Brain microvascular endothelial cell (primary cell): ENCODE measurements around the gene BRD3OS.

ENCODE experiments used
- DNase-seq: peaks from one replicate; pipeline ENCODE4 v3.0.0-alpha.2; 2020
- H3K27ac ChIP-seq: fragments of 250-450 bp; sonication (Bioruptor Pico); 2 replicates; pipeline ENCODE4 v1.5.1; 2020; ENCODE audit warnings: mild to moderate bottlenecking, moderate library complexity
- H3K27me3 ChIP-seq: fragments of 250-450 bp; sonication (Bioruptor Pico); replicated peaks from 2 replicates; pipeline ENCODE4 v1.5.1; 2020; ENCODE audit warnings: mild to moderate bottlenecking
- H3K36me3 ChIP-seq: fragments of 250-450 bp; sonication (Bioruptor Pico); replicated peaks from 2 replicates; pipeline ENCODE4 v1.5.1; 2020; ENCODE audit warnings: mild to moderate bottlenecking
- H3K4me3 ChIP-seq: 2 replicates; pipeline ENCODE4 v1.5.1; 2011; ENCODE audit warnings: low read depth, mild to moderate bottlenecking, control low read depth, low read length, moderate library complexity
- in situ Hi-C: cut with HindIII; loops from 2 replicates; pipeline ENCODE4 v1.10.0; 2017; ENCODE audit warnings: low sequenced_read_pairs, low pct_ligation_motif_present
- TF ChIP-seq, protein P1 (sequence below): IDR thresholded peaks from 2 replicates; pipeline ENCODE4 v1.5.1; 2011; ENCODE audit warnings: low read depth, mild to moderate bottlenecking, moderate library complexity, low read length, control low read depth, inconsistent platforms; ENCODE audit errors: missing control alignments

Gene BRD3OS

DNA sequence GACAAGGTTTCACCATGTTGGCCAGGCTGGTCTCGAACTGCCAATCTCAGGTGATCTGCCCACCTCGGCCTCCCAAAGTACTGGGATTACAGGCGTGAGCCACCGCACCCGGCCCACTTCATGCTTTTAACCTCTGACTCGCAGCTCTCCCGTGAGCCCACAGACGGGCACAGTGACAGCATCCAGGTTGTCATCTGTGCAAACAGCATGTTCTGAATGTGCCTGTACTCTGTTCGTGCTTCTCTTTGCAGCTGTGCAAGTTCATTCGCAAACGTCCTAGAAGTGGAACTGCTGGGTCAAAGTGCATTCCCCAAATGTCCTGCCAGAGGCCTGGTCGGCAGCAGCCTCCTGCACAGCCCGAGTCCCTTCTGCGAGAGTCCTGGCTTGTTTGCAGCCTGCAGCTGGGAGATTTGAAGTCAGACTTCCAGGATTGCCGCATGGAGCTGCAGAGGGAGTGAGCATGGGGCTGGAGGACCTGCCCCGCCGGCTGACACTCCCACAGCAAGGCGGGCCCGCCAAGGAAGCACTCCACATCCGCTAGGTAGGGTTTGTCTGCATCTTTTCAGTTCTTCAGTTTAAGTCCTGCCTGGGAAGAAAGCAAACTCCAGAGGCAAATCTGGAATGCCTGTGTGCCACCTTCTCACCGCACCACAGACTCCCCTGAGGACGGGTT lies 3.4 kb downstream of the BRD3OS start:
- no peak for DNase-seq
- peaks cover 27% of the 10 kb centered on the region for H3K36me3 ChIP-seq
- no peak overlapping the region for H3K4me3 ChIP-seq
- in situ Hi-C loops = no loop called here
- H3K27me3 ChIP-seq = no peaks in the 10 kb centered on the region
- TF ChIP-seq, protein P1, sequence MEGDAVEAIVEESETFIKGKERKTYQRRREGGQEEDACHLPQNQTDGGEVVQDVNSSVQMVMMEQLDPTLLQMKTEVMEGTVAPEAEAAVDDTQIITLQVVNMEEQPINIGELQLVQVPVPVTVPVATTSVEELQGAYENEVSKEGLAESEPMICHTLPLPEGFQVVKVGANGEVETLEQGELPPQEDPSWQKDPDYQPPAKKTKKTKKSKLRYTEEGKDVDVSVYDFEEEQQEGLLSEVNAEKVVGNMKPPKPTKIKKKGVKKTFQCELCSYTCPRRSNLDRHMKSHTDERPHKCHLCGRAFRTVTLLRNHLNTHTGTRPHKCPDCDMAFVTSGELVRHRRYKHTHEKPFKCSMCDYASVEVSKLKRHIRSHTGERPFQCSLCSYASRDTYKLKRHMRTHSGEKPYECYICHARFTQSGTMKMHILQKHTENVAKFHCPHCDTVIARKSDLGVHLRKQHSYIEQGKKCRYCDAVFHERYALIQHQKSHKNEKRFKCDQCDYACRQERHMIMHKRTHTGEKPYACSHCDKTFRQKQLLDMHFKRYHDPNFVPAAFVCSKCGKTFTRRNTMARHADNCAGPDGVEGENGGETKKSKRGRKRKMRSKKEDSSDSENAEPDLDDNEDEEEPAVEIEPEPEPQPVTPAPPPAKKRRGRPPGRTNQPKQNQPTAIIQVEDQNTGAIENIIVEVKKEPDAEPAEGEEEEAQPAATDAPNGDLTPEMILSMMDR = no peak
- no peak overlapping the region for H3K27ac ChIP-seq

DNA sequence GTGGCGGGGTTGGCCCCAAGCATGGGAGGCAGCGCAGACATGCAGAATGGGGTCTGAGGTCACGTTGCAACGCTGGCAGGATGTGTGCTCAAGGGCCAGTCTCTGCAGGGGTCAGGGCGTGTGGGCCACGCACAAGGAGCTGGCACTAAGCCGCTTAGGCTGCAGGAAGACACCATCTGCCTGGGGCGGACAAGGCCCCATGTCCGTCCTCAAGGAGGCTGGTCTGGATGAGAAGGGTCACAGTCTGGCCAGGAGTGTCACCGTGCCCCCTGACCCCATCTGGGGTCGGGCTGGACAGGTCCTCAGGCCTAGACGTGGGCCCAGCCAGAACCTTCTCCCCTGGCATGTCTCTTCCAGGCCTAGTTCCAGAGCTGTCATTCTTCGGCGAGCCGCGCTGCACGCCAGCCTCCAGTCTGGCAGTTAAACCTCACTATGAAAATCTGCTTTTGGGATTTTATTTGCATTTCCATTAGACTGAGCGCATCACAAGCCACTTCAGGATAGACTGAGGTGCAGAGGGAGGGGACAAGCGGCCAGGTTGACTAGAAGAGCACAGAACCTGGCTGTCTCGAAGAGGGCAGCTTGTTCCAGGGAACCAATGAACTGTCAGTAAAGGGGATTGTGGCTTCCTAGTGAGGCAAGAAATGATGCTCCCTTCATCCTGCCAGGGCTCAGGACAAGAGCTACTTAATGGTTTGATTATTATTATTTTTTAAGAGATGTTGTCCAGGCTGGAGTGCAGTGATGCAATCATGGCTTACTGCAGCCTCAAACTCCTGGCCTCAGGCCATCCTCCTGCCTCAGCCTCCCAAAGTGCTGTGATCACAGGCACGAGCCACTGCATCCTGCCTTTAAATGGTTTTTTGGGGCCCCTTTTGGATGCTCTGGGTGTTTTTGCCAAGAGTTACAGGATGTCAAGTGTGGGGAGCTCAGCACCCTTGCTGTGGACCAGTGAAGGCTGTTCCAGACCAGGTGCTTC lies 4.3 kb downstream of the BRD3OS start:
- in situ Hi-C loops = no loop called here
- TF ChIP-seq, protein P1 = no peak
- no peak overlapping the region for H3K27ac ChIP-seq
- no peak for DNase-seq
- H3K4me3 ChIP-seq = no peak overlapping the region
- no peaks in the 10 kb centered on the region for H3K27me3 ChIP-seq
- peaks cover 33% of the 10 kb centered on the region for H3K36me3 ChIP-seq

DNA sequence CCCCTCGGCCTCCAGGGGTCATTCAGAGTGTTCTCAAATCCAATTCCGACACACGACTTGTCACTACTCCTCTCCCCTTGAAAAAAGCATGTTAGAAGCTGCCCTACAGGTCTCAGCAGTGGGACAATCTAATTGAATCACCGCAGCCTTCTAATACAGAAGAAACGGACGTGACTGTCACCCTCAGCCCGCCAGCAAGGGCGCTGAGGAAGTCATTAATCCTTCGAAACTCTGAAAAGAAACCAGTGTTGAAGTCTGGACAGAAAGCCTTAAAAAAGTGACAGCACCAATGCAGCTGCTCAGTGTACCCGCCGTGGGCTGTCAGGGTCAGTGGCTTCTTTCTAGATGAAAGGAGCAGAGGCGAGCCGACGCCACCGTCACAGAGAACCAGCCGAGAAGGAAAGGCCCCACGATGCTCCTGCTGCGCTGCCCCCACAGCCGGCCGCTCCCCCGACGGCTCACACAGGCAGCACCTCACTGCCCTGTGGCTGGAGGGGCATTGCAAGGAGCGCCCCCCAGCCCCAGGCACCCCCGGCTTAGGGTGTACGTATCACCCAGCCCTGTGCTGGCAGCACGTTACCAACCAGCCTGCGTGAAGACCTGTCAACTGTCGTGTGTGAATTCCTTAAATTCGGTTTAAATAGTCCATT lies 5.7 kb downstream of the BRD3OS start:
- Histone ChIP-seq H3K4me3 (no peak overlapping the region), H3K27ac (no peak overlapping the region), H3K27me3 (no peaks in the 10 kb centered on the region), H3K36me3 (peaks cover 44% of the 10 kb centered on the region)
- no peak for DNase-seq
- in situ Hi-C loops = no loop called here
- TF ChIP-seq, protein P1 = no peak

DNA sequence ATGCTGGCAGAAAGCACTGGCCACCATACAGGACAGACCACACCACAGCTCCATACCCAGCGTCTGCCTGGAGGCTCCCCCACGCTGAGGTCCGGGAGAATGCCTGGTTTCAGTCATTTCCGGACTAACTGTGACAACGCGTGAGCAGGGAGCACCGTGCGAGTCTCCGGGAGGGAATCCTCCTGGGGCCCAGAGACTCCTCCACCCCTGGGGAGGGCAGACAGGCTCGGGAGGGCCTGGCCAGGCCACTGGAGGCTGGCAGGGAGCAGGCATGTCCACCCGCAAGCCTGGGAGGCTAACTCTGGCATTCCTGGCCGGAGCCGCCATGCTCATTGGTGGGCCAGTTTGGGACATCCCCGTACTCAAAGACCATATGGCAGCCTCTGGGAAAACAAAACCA lies 6.5 kb downstream of the BRD3OS start:
- TF ChIP-seq, protein P1 = no peak
- Histone ChIP-seq H3K27ac (no peak overlapping the region), H3K27me3 (no peaks in the 10 kb centered on the region), H3K4me3 (no peak overlapping the region), H3K36me3 (peaks cover 50% of the 10 kb centered on the region)
- no peak for DNase-seq
- in situ Hi-C loops = no loop called here

DNA sequence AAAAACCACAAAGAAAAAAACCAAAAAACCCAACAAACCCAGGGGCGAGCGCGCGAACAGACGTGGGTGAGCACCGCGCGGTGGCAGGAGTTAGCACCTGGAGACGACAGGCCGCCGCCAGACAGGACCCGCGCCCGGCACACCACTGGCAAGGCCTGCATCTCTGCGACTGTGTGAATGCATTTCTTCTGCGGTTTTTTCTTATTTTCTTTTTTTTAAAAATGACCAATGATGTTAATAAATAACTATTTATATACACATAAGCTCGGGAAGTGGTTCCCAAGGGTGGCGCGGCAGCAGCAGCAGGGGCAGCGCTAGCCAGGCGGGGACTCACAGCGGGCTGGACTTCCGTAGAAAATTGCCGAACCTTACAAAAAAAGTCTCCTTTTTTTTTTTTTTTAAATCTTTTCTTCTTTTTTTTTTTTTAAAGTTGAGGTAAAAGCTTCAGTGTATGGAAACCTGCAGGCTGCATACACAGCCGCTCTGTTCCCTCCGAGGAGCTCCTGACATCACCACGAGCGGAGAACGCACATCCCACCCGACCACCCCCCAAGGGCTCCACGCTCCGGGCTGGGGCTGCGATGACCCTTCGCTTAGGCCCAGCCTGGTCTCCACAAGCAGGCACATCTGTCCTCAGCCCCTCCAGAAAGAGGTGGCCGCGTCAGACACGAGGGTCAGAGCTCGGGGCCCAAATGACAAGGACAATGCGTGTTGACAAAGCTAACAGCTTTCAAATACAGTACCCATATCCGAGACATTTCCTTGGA lies 7.4 kb downstream of the BRD3OS start:
- TF ChIP-seq, protein P1 = no peak
- Histone ChIP-seq H3K27me3 (no peaks in the 10 kb centered on the region), H3K27ac (no peak overlapping the region), H3K4me3 (no peak overlapping the region), H3K36me3 (peaks cover 48% of the 10 kb centered on the region)
- no peak for DNase-seq
- in situ Hi-C loops = no loop called here
